ENCODE data around the gene DUSP2. TPM values are rescaled to one million over a fixed set of nuclear protein-coding genes. Genes with fewer than 3 reads are reported as not detected.

DUSP2 gene
- polyA plus RNA-seq, 3 donors: 48.4 to 392 (median 66.1) TPM

DNA sequence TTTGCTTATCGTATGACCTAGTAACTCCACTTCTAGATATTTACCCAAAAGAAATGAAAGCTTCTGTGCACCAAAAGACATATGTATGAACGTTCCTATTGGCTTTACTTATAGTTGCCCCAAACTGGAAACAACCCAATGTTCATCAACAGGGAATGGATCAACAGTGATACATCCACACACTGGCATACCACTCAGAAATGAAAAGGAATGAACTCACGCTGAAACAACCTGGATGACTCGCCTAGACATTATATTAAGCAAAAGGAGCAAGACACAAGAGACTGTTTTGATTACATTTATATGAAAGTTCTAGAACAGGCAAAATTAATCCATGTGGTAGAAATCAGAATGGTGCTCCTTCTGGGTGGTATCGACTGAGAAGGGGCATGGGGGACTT, 47.8 kb downstream of the DUSP2 start:
- no peaks in the 10 kb centered on the region for H3K27me3 Mint-ChIP-seq (ENCODE audit: low read depth in 3 of 3)
- Histone ChIP-seq H3K9ac (ENCODE audit: insufficient read depth, low read length, poor library complexity, severe bottlenecking) (no peak overlapping the region), H3K4me2 (replicated peaks; ENCODE audit: extremely low read depth, low read length, poor library complexity, severe bottlenecking) (no peak overlapping the region), H3K79me2 (ENCODE audit: insufficient read depth, low read length) (no peaks in the 10 kb centered on the region), H3K4me1 (ENCODE audit: control insufficient read depth in 1 of 2, insufficient read depth in 2 of 2, low read length in 2 of 2) (peaks cover 14 to 22% of the 10 kb centered on the region in 2 donors), H3K9me3 (replicated peaks in 1 of 2; ENCODE audit: control insufficient read depth in 1 of 2, insufficient read depth in 1 of 2, low read length in 2 of 2) (no peaks in the 10 kb centered on the region), H4K20me1 (ENCODE audit: insufficient read depth, low read length) (no peaks in the 10 kb centered on the region), H3K36me3 (replicated peaks in 1 of 2; ENCODE audit: control insufficient read depth in 1 of 2, insufficient read depth in 2 of 2, low read length in 2 of 2) (no peaks in the 10 kb centered on the region), H3K4me3 (replicated peaks in 1 of 3; ENCODE audit: low read depth in 2 of 3, low read length in 3 of 3) (no peak overlapping the region), H2AFZ (ENCODE audit: insufficient read depth, low read depth, low read length, poor library complexity, severe bottlenecking) (no peak overlapping the region), H3K27ac (ENCODE audit: low read depth in 1 of 2, low read length in 2 of 2) (no peak overlapping the region), H3K27me3 (ENCODE audit: control insufficient read depth in 2 of 2, insufficient read depth in 2 of 2, low read length in 2 of 2) (no peaks in the 10 kb centered on the region)
- no peak overlapping the region for H3K27ac Mint-ChIP-seq
- no peaks in the 10 kb centered on the region for H3K9me3 Mint-ChIP-seq
- TF ChIP-seq, protein P1, sequence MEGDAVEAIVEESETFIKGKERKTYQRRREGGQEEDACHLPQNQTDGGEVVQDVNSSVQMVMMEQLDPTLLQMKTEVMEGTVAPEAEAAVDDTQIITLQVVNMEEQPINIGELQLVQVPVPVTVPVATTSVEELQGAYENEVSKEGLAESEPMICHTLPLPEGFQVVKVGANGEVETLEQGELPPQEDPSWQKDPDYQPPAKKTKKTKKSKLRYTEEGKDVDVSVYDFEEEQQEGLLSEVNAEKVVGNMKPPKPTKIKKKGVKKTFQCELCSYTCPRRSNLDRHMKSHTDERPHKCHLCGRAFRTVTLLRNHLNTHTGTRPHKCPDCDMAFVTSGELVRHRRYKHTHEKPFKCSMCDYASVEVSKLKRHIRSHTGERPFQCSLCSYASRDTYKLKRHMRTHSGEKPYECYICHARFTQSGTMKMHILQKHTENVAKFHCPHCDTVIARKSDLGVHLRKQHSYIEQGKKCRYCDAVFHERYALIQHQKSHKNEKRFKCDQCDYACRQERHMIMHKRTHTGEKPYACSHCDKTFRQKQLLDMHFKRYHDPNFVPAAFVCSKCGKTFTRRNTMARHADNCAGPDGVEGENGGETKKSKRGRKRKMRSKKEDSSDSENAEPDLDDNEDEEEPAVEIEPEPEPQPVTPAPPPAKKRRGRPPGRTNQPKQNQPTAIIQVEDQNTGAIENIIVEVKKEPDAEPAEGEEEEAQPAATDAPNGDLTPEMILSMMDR (IDR thresholded peaks at IDR 0.05): no peak
- 94% methylated on average over 4 of the region's 5 CpGs for WGBS (ENCODE audit: insufficient coverage)
- H3K4me3 Mint-ChIP-seq: no peak overlapping the region
- intact Hi-C loops (cut with micrococcal nuclease): no loop called here
- DNase-seq: no peak
- no peaks in the 10 kb centered on the region for H3K36me3 Mint-ChIP-seq
- H3K4me1 Mint-ChIP-seq: peaks cover 20% of the 10 kb centered on the region

DNA sequence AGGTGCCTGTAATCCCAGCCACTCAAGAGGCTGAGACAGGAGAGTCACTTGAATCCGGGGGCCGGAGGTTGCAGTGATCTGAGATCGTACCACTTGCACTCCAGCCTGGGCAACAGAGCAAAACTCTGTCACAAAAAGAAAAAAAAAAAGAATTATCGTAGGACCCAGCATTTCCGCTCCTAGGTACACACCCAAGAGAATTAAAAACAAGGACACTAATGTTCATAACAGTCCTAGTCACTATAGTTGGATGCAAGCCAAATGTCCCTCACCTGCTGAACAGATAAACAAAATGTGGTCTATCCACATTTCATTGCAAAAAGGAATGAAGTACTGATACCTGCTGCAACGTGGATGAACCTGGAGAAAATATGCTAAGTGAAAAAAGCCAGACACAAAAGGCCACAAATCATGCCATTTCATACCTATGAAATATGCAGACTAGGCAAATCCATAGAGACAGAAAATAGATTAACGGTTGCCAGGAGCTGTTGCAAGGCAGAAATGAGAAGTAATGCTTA, 50.1 kb downstream of the DUSP2 start:
- 96% methylated on average over 4 of the region's 7 CpGs for WGBS (ENCODE audit: insufficient coverage)
- TF ChIP-seq, protein P1 (IDR thresholded peaks at IDR 0.05): no peak
- H3K27ac Mint-ChIP-seq: no peak overlapping the region
- Histone ChIP-seq H3K36me3 (replicated peaks in 1 of 2; ENCODE audit: control insufficient read depth in 1 of 2, insufficient read depth in 2 of 2, low read length in 2 of 2) (no peaks in the 10 kb centered on the region), H3K27ac (ENCODE audit: low read depth in 1 of 2, low read length in 2 of 2) (no peak overlapping the region), H4K20me1 (ENCODE audit: insufficient read depth, low read length) (no peaks in the 10 kb centered on the region), H3K9me3 (replicated peaks in 1 of 2; ENCODE audit: control insufficient read depth in 1 of 2, insufficient read depth in 1 of 2, low read length in 2 of 2) (no peaks in the 10 kb centered on the region), H2AFZ (ENCODE audit: insufficient read depth, low read depth, low read length, poor library complexity, severe bottlenecking) (no peak overlapping the region), H3K27me3 (ENCODE audit: control insufficient read depth in 2 of 2, insufficient read depth in 2 of 2, low read length in 2 of 2) (no peaks in the 10 kb centered on the region), H3K4me1 (ENCODE audit: control insufficient read depth in 1 of 2, insufficient read depth in 2 of 2, low read length in 2 of 2) (peaks cover 22 to 26% of the 10 kb centered on the region in 2 donors), H3K79me2 (ENCODE audit: insufficient read depth, low read length) (no peaks in the 10 kb centered on the region), H3K9ac (ENCODE audit: insufficient read depth, low read length, poor library complexity, severe bottlenecking) (no peak overlapping the region), H3K4me2 (replicated peaks; ENCODE audit: extremely low read depth, low read length, poor library complexity, severe bottlenecking) (no peak overlapping the region), H3K4me3 (replicated peaks in 1 of 3; ENCODE audit: low read depth in 2 of 3, low read length in 3 of 3) (no peak overlapping the region)
- peaks cover 23% of the 10 kb centered on the region for H3K4me1 Mint-ChIP-seq
- no peak overlapping the region for H3K4me3 Mint-ChIP-seq
- no peak for DNase-seq
- peaks cover 0 to 4% (median 0%) of the 10 kb centered on the region in 3 donors for H3K27me3 Mint-ChIP-seq (ENCODE audit: low read depth in 3 of 3)
- no peaks in the 10 kb centered on the region for H3K36me3 Mint-ChIP-seq
- no peaks in the 10 kb centered on the region for H3K9me3 Mint-ChIP-seq
- intact Hi-C loops (cut with micrococcal nuclease): no loop called here
